Measurements from ENCODE around the gene S100G. TPM values are rescaled to one million over a fixed set of nuclear protein-coding genes. Genes with fewer than 3 reads are reported as not detected.
"Not testable (repeated sequence)": the region's sequence is repeated elsewhere in the genome, so short reads cannot be mapped to it uniquely, and the experiment has no call there.

S100G gene
- total RNA-seq, 1 experiment from 2014 or later, result not detected

DNA sequence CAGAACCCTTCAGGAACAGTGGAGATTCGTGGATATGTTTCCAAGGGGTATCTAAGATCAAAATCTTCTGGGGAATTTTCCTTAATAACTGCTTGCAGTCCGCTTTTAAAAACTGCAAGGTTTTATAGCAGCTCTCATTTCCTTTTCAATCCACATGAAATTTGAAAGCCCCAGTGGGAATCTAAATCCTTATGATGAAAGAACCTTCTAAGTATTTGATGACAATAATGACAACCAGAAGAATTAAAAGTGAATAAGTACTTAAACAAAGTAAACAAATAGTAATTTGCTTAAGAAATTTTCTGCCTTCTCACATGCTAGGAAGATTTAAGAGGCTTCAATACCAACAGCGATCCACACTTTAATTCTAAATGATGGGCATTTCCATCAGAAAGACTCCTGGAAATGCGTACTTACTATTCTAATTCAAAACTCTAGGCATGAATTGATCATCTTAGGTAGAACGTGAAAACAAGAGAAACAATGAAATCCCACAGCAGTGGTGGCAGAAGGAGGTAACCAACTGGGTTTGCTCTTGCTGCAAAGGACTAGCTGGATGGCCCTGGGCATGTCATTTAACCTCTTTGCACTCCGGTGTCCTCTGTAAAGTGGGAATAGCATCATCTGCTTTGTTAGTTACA is 37.6 kb upstream of the S100G start:
- H4K20me1 ChIP-seq (ENCODE audit: insufficient read depth), result no peaks in the 10 kb centered on the region
- ChIA-PET POLR2A (ENCODE audit: unreplicated experiment) (no interaction called here), CTCF (no interaction called here)
- no TSS peak for BruUV-seq (replicated peaks)
- no peaks in the 10 kb centered on the region for H3K79me2 ChIP-seq (ENCODE audit: low read depth)
- no peaks in the 10 kb centered on the region for H3F3A ChIP-seq (ENCODE audit: insufficient read depth, low read depth)
- no peaks in the 10 kb centered on the region for H3K27me3 ChIP-seq (ENCODE audit: insufficient read depth, low read depth)
- H3K9me3 ChIP-seq (ENCODE audit: insufficient read depth, low read depth), result no peaks in the 10 kb centered on the region
- H3K27ac ChIP-seq, result no peak overlapping the region
- no peak overlapping the region for H3K4me2 ChIP-seq
- intact Hi-C loops (cut with micrococcal nuclease; ENCODE audit: unreplicated experiment), result no loop called here
- no peak overlapping the region for H3K4me3 ChIP-seq
- H3K36me3 ChIP-seq (ENCODE audit: low read depth), result no peaks in the 10 kb centered on the region
- H3K9me2 ChIP-seq (ENCODE audit: insufficient read depth), result no peaks in the 10 kb centered on the region
- no peaks in the 10 kb centered on the region for H3K4me1 ChIP-seq (replicated peaks; ENCODE audit: insufficient read depth)
- no peak for TF ChIP-seq EZH2 (IDR thresholded peaks at IDR 0.05; ENCODE audit: low read depth)
- H2AFZ ChIP-seq, result no peak overlapping the region
- DNase-seq, result no peak

DNA sequence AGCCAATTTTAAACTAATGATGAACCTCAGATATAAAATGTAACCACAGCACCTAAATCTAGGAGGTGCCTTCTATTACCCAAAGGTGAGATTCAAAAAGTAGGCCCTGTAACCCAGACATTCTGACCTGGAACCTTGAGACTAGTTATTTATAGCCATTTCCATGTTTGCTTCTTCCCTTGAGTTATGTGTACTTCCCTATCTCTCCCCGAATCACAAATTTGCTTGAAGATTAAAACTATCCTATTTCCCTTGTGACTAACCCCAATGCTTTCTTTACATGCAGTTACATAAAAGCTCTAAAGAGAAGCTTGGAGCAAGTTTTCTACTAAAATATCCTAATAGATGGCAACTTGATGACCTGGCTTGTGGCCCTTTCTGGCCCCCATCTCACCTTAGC is 32.6 kb upstream of the S100G start:
- ChIA-PET POLR2A (ENCODE audit: unreplicated experiment) (no interaction called here), CTCF (no interaction called here)
- H3K9me3 ChIP-seq (ENCODE audit: insufficient read depth, low read depth), result no peaks in the 10 kb centered on the region
- H3K27ac ChIP-seq, result no peak overlapping the region
- no peaks in the 10 kb centered on the region for H4K20me1 ChIP-seq (ENCODE audit: insufficient read depth)
- no peaks in the 10 kb centered on the region for H3F3A ChIP-seq (ENCODE audit: insufficient read depth, low read depth)
- no peaks in the 10 kb centered on the region for H3K27me3 ChIP-seq (ENCODE audit: insufficient read depth, low read depth)
- no peak for DNase-seq
- no peaks in the 10 kb centered on the region for H3K79me2 ChIP-seq (ENCODE audit: low read depth)
- H3K4me2 ChIP-seq, result no peak overlapping the region
- H3K36me3 ChIP-seq (ENCODE audit: low read depth), result no peaks in the 10 kb centered on the region
- H2AFZ ChIP-seq, result no peak overlapping the region
- no peak overlapping the region for H3K4me3 ChIP-seq
- H3K9me2 ChIP-seq (ENCODE audit: insufficient read depth), result no peaks in the 10 kb centered on the region
- no peaks in the 10 kb centered on the region for H3K4me1 ChIP-seq (replicated peaks; ENCODE audit: insufficient read depth)
- TF ChIP-seq EZH2 (IDR thresholded peaks at IDR 0.05; ENCODE audit: low read depth), result no peak
- TF ChIP-seq, protein P1, sequence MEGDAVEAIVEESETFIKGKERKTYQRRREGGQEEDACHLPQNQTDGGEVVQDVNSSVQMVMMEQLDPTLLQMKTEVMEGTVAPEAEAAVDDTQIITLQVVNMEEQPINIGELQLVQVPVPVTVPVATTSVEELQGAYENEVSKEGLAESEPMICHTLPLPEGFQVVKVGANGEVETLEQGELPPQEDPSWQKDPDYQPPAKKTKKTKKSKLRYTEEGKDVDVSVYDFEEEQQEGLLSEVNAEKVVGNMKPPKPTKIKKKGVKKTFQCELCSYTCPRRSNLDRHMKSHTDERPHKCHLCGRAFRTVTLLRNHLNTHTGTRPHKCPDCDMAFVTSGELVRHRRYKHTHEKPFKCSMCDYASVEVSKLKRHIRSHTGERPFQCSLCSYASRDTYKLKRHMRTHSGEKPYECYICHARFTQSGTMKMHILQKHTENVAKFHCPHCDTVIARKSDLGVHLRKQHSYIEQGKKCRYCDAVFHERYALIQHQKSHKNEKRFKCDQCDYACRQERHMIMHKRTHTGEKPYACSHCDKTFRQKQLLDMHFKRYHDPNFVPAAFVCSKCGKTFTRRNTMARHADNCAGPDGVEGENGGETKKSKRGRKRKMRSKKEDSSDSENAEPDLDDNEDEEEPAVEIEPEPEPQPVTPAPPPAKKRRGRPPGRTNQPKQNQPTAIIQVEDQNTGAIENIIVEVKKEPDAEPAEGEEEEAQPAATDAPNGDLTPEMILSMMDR (conservative IDR thresholded peaks at IDR 0.05), result no peak
- BruUV-seq (replicated peaks), result no TSS peak
- intact Hi-C loops (cut with micrococcal nuclease; ENCODE audit: unreplicated experiment), result no loop called here

DNA sequence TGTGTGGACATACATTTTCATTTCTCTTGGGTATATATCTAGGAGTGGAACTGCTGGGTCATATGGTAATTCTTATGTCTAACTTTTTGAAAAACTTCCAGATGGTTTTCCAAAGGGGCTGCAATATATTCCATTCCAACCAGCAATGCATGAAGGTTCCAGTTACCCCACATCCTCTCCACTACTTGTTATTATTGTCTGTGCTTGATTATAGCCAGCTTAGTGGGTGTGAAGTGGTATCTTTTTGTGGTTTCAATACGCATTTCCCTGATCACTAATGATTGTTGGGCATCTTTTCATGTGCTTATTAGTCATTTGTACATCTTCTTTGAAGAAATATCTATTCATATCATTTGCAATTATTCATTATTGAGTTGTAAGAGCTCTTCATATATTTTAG is 31.5 kb upstream of the S100G start:
- Histone ChIP-seq H2AFZ (no peak overlapping the region), H3K4me3 (no peak overlapping the region), H3K79me2 (ENCODE audit: low read depth) (no peaks in the 10 kb centered on the region), H3F3A (ENCODE audit: insufficient read depth, low read depth) (no peaks in the 10 kb centered on the region), H3K9me3 (ENCODE audit: insufficient read depth, low read depth) (no peaks in the 10 kb centered on the region), H3K4me2 (no peak overlapping the region), H3K9me2 (ENCODE audit: insufficient read depth) (no peaks in the 10 kb centered on the region), H3K4me1 (replicated peaks; ENCODE audit: insufficient read depth) (no peaks in the 10 kb centered on the region), H3K27ac (no peak overlapping the region), H3K36me3 (ENCODE audit: low read depth) (no peaks in the 10 kb centered on the region), H4K20me1 (ENCODE audit: insufficient read depth) (no peaks in the 10 kb centered on the region), H3K27me3 (ENCODE audit: insufficient read depth, low read depth) (no peaks in the 10 kb centered on the region)
- intact Hi-C loops (cut with micrococcal nuclease; ENCODE audit: unreplicated experiment), result no loop called here
- no peak for DNase-seq
- ChIA-PET POLR2A (ENCODE audit: unreplicated experiment) (no interaction called here), CTCF (no interaction called here)
- no peak for TF ChIP-seq EZH2 (IDR thresholded peaks at IDR 0.05; ENCODE audit: low read depth)
- TF ChIP-seq, protein P1 (conservative IDR thresholded peaks at IDR 0.05), result no peak
- BruUV-seq (replicated peaks), result no TSS peak

DNA sequence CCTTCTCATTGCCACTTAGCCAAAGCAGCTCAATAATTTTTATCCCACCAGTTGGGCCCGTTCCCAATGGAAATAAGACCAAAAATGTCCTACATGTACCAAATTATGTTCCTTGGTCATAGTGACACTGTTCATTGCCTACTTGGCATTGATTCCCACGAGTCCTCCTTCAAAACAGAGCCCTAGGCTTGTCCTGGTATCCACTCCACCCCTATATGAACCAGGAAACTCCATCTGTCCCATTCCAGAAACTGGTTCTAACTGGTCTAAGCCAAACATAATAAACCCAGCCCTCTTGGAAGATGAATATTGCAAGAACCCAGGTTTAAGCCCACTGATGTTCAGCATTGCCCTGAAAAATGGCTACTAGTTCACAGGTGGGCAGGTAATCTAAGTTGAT is 30.9 kb upstream of the S100G start:
- H3K9me2 ChIP-seq (ENCODE audit: insufficient read depth), result no peaks in the 10 kb centered on the region
- no peak overlapping the region for H3K27ac ChIP-seq
- TF ChIP-seq, protein P1 (conservative IDR thresholded peaks at IDR 0.05), result no peak
- TF ChIP-seq EZH2 (IDR thresholded peaks at IDR 0.05; ENCODE audit: low read depth), result no peak
- ChIA-PET CTCF (no interaction called here), POLR2A (ENCODE audit: unreplicated experiment) (no interaction called here)
- BruUV-seq (replicated peaks), result no TSS peak
- no peaks in the 10 kb centered on the region for H3K4me1 ChIP-seq (replicated peaks; ENCODE audit: insufficient read depth)
- H3K36me3 ChIP-seq (ENCODE audit: low read depth), result no peaks in the 10 kb centered on the region
- no peaks in the 10 kb centered on the region for H3K27me3 ChIP-seq (ENCODE audit: insufficient read depth, low read depth)
- no peaks in the 10 kb centered on the region for H3K79me2 ChIP-seq (ENCODE audit: low read depth)
- no peaks in the 10 kb centered on the region for H3K9me3 ChIP-seq (ENCODE audit: insufficient read depth, low read depth)
- no peak overlapping the region for H2AFZ ChIP-seq
- H3K4me2 ChIP-seq, result no peak overlapping the region
- H3F3A ChIP-seq (ENCODE audit: insufficient read depth, low read depth), result no peaks in the 10 kb centered on the region
- H4K20me1 ChIP-seq (ENCODE audit: insufficient read depth), result no peaks in the 10 kb centered on the region
- no peak for DNase-seq
- no peak overlapping the region for H3K4me3 ChIP-seq
- intact Hi-C loops (cut with micrococcal nuclease; ENCODE audit: unreplicated experiment), result no loop called here

DNA sequence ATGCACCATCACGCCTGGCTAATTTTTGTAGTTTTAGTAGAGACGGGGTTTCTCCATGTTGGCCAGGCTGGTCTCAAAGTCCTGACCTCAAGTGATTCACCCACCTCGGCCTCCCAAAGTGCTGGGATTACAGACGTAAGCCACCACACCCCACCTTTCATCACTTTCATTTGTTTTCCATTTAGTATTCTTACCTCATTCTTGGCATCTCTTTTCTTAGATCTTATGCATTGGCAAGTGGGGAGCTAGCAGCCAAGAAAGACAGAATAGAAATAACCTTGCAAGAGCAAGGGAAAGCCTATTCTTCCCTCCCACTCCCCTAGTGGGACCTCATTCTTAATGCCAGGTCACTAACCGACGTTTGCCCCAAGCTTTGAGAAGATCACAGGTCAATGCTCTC is 21.4 kb upstream of the S100G start:
- H2AFZ ChIP-seq; H3F3A ChIP-seq (ENCODE audit: insufficient read depth, low read depth); DNase-seq; H3K4me2 ChIP-seq; H3K79me2 ChIP-seq (ENCODE audit: low read depth); H3K4me1 ChIP-seq (replicated peaks; ENCODE audit: insufficient read depth); H3K27me3 ChIP-seq (ENCODE audit: insufficient read depth, low read depth); intact Hi-C loops (cut with micrococcal nuclease; ENCODE audit: unreplicated experiment); H3K4me3 ChIP-seq; BruUV-seq (replicated peaks); H4K20me1 ChIP-seq (ENCODE audit: insufficient read depth); H3K36me3 ChIP-seq (ENCODE audit: low read depth); H3K27ac ChIP-seq; POLR2A ChIA-PET (ENCODE audit: unreplicated experiment); CTCF ChIA-PET; H3K9me3 ChIP-seq (ENCODE audit: insufficient read depth, low read depth); H3K9me2 ChIP-seq (ENCODE audit: insufficient read depth): not testable (repeated sequence)

Data from PC-9 (cell line).